ENCODE results near the gene DIDO1.
A peak's percentile ranks its signal among the peaks of the same experiment; 100 is the strongest.
"Not testable (repeated sequence)": the region's sequence is repeated elsewhere in the genome, so short reads cannot be mapped to it uniquely, and the experiment has no call there.

DIDO1 gene

GRCh38 chr20:62962221-62962879 lies 36.0 kb upstream of the DIDO1 start:
- no peak for DNase-seq

- DNase-seq, result no peak
These were observed 35.5 kb upstream of the DIDO1 start for GRCh38 chr20:62961799-62962198.

- DNase-seq, result no peak
These were observed 35.0 kb upstream of the DIDO1 start for GRCh38 chr20:62961310-62961783.

GRCh38 chr20:62960446-62961309 lies 34.4 kb upstream of the DIDO1 start:
- DNase-seq, result not testable (repeated sequence)

GRCh38 chr20:62959998-62960436 lies 33.7 kb upstream of the DIDO1 start:
- no peak for DNase-seq

GRCh38 chr20:62959101-62959971 lies 33.0 kb upstream of the DIDO1 start:
- no peak for DNase-seq

GRCh38 chr20:62958388-62959100 lies 32.2 kb upstream of the DIDO1 start:
- no peak for DNase-seq

GRCh38 chr20:62957136-62958117 lies 31.1 kb upstream of the DIDO1 start:
- no peak for DNase-seq

- DNase-seq, result no peak
These were observed 30.3 kb upstream of the DIDO1 start for GRCh38 chr20:62956387-62957135.

- no peak for DNase-seq
These were observed 29.4 kb upstream of the DIDO1 start for GRCh38 chr20:62955519-62956386.

- DNase-seq, result peak; percentile 31 to 42
These were observed 27.8 kb upstream of the DIDO1 start for GRCh38 chr20:62953839-62954703.

- DNase-seq, result no peak
These were observed 26.9 kb upstream of the DIDO1 start for GRCh38 chr20:62952968-62953838.

- peak in 1 of 2 experiments; percentile 37 for DNase-seq
These were observed 26.2 kb upstream of the DIDO1 start, which contains the start of gene SLC17A9 for GRCh38 chr20:62952373-62952967. Gene SLC17A9, plus strand, starts transcription at chr20:62952709. Its CDS starts 122 bp downstream, at chr20:62952831.

GRCh38 chr20:62951896-62952372 lies 25.6 kb upstream of the DIDO1 start:
- no peak for DNase-seq

GRCh38 chr20:62951143-62951895 lies 25.0 kb upstream of the DIDO1 start:
- no peak for DNase-seq

GRCh38 chr20:62950741-62951140 lies 24.4 kb upstream of the DIDO1 start:
- no peak for DNase-seq
